Esophagus muscularis mucosa (tissue), 3 donors: ENCODE data around the gene PCNX1.

Experiments
- POLR2A ChIP-seq: fragments of 450-650 bp; IDR thresholded peaks from one replicate; pipeline ENCODE4 v1.6.1; 2017; ENCODE audit warnings: antibody characterized with exemption, moderate library complexity, mild to moderate bottlenecking, low read depth
- TF ChIP-seq, protein P1 (sequence below), 3 experiments: fragments of 200-600 bp in 2 of 3; fragments of 450-650 bp in 1 of 3; sonication (generic) in 2 of 3; IDR thresholded peaks; one replicate each; pipeline ENCODE4 v1.5.1; 2017 to 2019; ENCODE audit warnings: antibody characterized with exemption in 3 of 3, mild to moderate bottlenecking in 2 of 3, moderate library complexity in 1 of 3

DNA sequence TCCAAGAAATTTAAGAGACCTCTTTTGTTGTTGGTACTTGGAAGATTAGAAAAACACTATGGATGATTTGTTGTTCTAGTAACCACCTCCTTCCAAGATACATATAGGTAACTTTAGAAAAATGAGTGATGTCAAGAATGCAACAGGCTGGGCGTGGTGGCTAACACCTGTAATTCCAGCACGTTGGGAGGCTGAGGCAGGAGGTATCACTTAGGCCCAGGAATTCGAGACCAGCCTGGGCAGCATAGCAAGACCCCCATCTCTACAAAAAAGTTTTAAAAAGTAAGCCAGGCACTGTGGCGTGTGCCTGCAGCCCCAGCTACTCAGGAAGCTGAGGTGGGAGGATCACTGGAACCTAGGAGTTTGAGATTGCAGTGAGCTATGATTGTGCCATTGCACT, 97.8 kb downstream of the PCNX1 start:
- TF ChIP-seq, protein P1, sequence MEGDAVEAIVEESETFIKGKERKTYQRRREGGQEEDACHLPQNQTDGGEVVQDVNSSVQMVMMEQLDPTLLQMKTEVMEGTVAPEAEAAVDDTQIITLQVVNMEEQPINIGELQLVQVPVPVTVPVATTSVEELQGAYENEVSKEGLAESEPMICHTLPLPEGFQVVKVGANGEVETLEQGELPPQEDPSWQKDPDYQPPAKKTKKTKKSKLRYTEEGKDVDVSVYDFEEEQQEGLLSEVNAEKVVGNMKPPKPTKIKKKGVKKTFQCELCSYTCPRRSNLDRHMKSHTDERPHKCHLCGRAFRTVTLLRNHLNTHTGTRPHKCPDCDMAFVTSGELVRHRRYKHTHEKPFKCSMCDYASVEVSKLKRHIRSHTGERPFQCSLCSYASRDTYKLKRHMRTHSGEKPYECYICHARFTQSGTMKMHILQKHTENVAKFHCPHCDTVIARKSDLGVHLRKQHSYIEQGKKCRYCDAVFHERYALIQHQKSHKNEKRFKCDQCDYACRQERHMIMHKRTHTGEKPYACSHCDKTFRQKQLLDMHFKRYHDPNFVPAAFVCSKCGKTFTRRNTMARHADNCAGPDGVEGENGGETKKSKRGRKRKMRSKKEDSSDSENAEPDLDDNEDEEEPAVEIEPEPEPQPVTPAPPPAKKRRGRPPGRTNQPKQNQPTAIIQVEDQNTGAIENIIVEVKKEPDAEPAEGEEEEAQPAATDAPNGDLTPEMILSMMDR (IDR thresholded peaks at IDR 0.05), result no peak
- no peak for TF ChIP-seq POLR2A
